EL (cell line): ENCODE results near the gene MAG.
A peak's percentile ranks its signal among the peaks of the same experiment; 100 is the strongest.

Experiments
- DNase-seq: peaks from one replicate; pipeline ENCODE4 v3.0.0-alpha.2; 2016

MAG gene

DNA sequence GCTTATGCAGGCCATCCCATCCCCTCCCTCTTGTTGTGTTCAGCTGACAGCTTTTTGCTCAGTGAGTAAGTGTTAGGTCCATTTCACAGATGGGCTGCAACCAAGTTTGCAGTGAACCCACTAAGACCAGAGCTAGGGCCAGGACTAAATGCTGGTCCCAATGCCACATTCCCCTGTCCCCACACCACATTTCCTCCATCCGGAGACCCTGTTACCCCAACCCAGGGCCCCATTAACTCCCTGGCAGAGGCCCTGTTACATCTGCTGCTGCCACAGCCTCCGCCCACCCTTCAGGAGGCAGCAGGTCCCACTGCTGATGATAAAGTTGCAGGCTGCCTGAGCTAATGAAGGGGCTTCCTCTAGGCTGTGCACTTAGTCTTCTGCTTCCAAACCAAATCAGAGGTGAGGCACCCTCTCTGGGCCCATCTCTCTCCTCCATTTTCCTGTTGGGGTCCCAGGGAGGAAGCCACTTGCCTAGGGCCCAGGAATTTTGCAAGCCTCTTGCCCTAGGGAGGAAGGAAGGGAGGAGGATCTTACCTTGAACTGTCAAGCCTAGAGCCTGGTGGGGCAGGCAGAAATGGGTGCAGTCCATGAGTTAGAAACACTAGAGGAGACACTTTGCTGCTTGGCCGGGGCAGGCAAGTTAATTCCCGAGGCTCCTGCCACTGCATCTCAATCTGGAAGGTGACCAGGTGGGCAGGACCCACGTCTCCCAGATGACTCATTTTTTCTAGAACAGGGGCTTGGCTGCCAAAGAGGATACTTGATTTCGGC, 26.6 kb upstream of the MAG start:
- DNase-seq: no peak

DNA sequence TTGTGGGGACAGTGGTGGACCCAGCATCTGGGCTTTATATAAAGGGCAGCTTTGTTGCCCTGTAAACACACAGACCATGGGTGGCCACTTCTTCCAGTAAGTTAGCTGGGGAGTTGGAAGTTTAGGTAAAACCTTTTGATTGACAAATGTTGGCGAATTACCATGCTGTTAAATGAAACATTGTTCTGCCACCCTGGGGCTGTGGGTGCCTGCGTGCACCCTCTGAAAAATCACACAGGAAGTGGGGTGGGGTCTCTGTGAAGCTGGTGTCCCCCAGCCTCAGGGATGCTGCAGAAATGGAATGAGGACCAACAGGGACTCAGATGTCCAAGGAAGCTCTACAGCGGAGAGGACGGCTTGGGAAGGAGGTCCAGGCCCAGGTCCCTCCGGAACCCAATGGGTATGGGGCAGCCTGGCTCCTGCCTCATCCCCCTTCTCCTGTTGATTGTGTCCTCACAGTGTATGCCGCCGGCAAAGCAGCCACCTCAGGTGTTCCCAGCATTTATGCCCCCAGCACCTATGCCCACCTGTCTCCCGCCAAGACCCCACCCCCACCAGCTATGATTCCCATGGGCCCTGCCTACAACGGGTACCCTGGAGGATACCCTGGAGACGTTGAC, 26.0 kb upstream of the MAG start:
- DNase-seq: no peak

GRCh38 chr19:35266520-35267352, 25.2 kb upstream of the MAG start:
- peak; percentile 16 for DNase-seq

DNA sequence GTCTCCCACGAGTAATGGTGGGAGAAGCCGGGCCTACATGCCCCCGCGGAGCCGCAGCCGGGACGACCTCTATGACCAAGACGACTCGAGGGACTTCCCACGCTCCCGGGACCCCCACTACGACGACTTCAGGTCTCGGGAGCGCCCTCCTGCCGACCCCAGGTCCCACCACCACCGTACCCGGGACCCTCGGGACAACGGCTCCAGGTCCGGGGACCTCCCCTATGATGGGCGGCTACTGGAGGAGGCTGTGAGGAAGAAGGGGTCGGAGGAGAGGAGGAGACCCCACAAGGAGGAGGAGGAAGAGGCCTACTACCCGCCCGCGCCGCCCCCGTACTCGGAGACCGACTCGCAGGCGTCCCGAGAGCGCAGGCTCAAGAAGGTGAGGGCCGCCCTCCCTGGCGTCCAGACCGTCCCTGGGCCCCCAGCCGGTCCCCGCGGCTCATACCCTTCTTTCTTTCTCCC, 24.6 kb upstream of the MAG start:
- peak; percentile 35 for DNase-seq

DNA sequence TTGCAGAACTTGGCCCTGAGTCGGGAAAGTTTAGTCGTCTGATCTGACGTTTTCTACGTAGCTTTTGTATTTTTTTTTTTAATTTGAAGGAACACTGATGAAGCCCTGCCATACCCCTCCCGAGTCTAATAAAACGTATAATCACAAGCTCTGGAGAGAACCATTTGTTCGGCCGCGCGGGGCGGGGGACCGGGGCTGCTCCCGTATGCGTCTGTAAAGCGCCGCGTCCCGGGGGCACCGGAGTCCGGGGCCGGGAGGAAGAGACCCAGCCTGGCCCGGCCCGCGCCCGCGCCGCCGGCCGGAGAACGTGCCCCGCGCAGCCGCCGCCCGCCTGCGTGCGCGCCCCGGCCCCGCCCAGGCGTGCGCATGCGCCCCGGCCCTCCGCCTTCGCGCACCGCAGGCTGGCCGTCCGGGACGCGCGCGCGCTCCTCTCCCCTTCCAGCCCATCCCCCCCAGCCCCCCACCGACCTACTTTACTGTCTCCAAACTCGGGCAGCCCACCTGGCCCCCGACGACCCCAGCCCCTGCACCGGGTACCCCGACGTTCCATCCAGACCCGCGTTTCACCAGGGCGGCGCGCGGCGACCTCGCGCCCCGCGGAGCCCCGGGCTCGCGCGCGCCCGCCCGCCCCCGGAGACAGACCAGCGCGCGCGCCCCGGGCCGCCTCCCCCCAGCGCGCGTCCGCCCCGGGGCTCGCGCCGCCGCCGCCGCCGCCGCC, 24.0 kb upstream of the MAG start:
- DNase-seq: peak; percentile 75

- peak; percentile 65 for DNase-seq
Measured at GRCh38 chr19:35268536-35269437, 23.2 kb upstream of the MAG start, which contains the start of gene USF2. TSS of gene USF2 (plus strand) at chr19:35268962. CDS start at chr19:35269102, 140 bp downstream.

DNA sequence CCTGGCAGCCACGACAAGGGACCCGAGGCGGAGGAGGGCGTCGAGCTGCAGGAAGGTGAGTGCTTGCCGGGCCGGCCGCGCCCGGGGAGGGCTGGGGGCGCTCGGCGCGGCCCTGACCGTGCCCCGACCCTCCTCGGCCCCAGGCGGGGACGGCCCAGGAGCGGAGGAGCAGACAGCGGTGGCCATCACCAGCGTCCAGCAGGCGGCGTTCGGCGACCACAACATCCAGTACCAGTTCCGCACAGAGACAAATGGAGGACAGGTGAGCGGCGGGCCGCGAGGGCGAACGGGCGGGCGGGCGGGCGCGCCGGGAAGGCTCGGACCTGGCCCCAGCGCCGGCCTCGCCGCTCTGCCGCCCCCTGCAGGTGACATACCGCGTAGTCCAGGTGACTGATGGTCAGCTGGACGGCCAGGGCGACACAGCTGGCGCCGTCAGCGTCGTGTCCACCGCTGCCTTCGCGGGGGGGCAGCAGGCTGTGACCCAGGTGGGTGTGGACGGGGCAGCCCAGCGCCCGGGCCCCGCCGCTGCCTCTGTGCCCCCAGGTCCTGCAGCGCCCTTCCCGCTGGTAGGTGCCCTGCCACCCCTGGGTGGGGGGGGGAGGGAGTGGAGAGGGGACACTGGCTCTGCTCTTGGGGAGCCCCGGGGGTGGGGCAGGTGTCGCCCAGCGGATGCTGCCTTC, 22.4 kb upstream of the MAG start:
- peak; percentile 78 for DNase-seq

- no peak for DNase-seq
Measured at GRCh38 chr19:35270381-35270811, 21.6 kb upstream of the MAG start.

DNA sequence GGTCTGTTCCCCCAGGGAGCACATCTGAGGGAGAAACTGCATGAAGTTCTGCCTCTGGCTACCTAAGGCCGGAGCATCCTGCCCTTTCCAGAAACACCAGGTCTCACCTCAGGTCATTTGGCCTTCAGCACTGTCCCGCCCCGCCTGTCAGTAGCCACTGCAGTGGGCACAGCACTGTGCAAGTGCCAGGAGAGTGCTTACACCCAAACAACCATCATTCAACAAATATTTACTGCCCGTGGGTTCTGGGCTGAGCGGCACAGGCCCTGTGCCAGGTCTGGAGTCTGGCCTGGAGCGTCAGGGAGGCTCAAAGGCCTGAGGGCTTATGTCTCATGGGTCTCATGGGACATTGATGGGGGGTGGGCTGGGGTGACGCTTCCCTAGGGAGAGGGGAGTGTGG, 20.4 kb upstream of the MAG start:
- DNase-seq: no peak

- DNase-seq: no peak
Measured at GRCh38 chr19:35272122-35272719, 19.7 kb upstream of the MAG start.

- no peak for DNase-seq
Measured at GRCh38 chr19:35272954-35273649, 18.9 kb upstream of the MAG start.

GRCh38 chr19:35273686-35274259, 18.2 kb upstream of the MAG start:
- DNase-seq: no peak

GRCh38 chr19:35274323-35274722, 17.6 kb upstream of the MAG start:
- DNase-seq: no peak

DNA sequence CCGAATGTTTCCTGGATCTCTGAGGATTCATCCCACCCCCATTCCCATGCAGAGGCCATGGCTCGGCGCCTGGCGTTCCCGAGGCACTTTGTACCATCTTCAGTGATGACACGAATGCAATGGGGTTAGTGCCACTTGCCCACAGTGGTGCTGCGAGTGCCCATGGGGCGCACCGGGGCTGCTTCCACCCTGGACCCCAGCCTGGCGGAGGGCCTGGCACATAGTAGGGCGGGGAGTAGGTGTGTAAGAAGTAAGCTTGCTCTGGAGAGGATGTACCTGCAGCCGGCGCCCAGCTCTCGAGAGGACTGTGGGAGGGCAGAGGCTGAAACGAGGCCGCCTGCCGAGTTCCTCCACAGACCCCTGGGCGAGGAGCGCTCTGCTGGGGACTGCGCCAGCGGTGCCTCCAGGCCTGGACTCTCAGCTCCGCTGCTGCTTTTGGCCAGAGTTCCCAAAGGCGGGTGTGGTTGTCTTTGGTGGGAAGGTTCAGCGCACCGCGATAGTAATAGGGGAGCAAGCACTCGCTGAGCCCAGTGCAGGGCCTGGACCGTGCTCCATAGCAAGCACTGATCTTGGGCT, 15.2 kb upstream of the MAG start:
- DNase-seq: no peak

DNA sequence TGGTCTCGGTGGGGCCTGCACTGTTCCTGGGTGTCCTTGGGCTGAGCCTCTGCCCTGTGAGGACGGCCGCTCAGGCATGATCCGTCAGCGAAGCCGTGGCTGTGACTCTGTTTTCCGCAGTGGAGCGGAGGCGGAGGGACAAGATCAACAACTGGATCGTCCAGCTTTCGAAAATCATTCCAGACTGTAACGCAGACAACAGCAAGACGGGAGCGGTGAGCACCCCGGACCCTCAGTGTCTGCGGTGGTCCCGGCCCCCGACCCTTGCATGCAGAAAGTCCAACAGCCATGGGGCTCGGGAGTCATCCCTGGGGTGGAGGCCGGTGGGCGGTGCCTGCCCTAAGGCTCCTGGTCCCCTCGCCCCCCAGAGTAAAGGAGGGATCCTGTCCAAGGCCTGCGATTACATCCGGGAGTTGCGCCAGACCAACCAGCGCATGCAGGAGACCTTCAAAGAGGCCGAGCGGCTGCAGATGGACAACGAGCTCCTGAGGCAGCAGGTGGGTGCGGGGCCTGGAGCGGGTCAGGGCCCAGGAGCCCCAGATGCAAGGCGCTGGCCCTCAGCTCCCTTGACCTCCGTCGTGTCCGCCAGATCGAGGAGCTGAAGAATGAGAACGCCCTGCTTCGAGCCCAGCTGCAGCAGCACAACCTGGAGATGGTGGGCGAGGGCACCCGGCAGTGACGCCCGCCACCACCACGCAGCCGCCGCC, 13.2 kb upstream of the MAG start:
- no peak for DNase-seq

GRCh38 chr19:35279374-35279773, 12.6 kb upstream of the MAG start:
- DNase-seq: no peak

DNA sequence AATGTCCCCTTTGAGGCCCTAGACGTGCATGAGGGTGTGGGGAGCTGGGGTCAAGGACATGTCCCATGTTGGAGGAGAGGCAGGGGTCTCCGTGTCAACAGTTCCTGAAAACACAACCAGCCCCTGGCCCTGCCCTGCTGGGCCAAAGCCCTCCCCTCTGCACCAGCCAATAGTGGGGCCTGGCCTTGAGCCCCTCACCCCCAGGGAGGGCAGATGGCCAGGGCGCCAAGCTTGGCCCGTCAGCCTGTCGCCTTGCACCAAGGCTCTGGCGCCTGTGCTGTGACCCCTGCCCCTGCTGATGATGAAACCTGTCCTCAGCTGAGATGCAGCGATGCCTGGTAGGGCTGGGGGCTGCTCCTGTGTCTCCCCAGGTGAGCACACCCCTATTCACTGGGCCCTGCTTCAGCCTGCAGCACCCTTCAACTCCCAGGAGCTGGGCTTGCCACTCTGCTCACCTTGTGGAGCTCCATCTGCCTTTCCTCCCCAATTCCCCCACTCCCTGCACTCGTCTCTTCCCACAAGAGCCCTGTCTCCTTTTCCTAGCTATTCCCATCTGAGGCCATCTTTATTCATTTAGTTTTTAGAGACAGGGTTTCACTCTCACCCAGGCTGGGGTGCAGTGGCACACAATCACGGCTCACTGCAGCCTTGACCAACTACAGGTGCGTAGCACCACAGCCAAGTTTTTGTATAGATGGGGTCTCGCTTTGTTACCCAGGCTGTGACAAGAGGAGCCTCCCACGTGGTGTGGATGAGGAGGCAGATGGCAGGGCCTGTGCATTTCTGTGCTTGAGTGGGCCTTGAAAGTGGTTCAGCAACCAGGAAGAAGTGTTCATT, 11.8 kb upstream of the MAG start:
- no peak for DNase-seq

DNA sequence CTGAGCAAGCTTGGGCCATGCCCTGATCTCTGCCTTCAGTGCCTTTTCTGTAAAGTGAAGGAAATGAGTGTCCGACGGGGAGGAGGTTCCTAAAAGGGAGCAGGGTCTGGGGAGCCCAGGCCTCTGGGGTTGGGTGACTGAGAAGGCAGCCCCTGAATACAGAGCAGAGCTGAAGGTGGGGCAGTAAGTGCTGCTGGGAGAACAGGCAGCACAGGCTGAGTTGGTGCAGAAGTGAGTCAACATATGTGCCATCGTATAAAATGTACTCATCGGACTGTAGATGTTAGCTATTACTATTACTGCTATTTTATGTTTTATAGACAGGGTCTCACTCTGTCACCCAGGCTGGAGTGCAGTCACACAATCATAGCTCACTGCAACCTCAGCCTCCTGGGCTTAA, 10.7 kb upstream of the MAG start:
- DNase-seq: no peak
